T-cell (primary cell): ENCODE measurements around the gene TBC1D3E. TPM values are rescaled to one million over a fixed set of nuclear protein-coding genes. Genes with fewer than 3 reads are reported as not detected.
"Not testable (repeated sequence)": the region's sequence is repeated elsewhere in the genome, so short reads cannot be mapped to it uniquely, and the experiment has no call there.

Source experiments
- ATAC-seq, 4 experiments: fragments of 200-7000 bp in 3 of 4; fragments of 150-1000 bp in 1 of 4; cut with Tn5 transposase; replicated peaks in 1 of 4; 1 replicate in 3 of 4; 2 replicates in 1 of 4; pipeline ENCODE4 v1.10.0; 2021; ENCODE audit warnings: moderate library complexity in 3 of 4, mild to moderate bottlenecking in 2 of 4, moderate number of reproducible peaks in 1 of 4
- CTCF ChIA-PET, 2 donors: fragments of 300-600 bp; sonication (Branson Sonifier 250); formaldehyde crosslinking; loops; one replicate each; lab custom pipeline; 2022; ENCODE audit warnings: antibody characterized with exemption in 2 of 2; lab: Charles Lee
- POLR2A ChIA-PET, 2 donors: fragments of 300-600 bp; sonication (Branson Sonifier 250); formaldehyde crosslinking; loops; one replicate each; lab custom pipeline; 2022; ENCODE audit warnings: antibody characterized with exemption in 2 of 2; lab: Charles Lee
- DNase-seq, 35 experiments: peaks; one replicate each; pipeline versions ENCODE4 v3.0.0 to v3.0.0-alpha.2; 2013 to 2023
- H3K27ac ChIP-seq: one replicate; pipeline ENCODE4 v1.5.1; 2013; ENCODE audit warnings: low read length
- H3K27me3 ChIP-seq, 2 experiments: replicated peaks in 1 of 2; 1 replicate in 1 of 2; 2 replicates in 1 of 2; pipeline versions ENCODE4 v1.6.1 to v1.7.0; 2013; ENCODE audit warnings: low read length in 1 of 2, mixed read lengths in 1 of 2; ENCODE audit not compliant: control insufficient read depth in 2 of 2, insufficient read depth in 2 of 2; ENCODE audit errors: extremely low read depth in 1 of 2
- H3K36me3 ChIP-seq, 2 donors: 1 replicate in 1 of 2; 2 replicates in 1 of 2; pipeline versions ENCODE4 v1.6.1 to v1.7.0; 2013; ENCODE audit warnings: low read length in 1 of 2; ENCODE audit not compliant: control insufficient read depth in 2 of 2, insufficient read depth in 1 of 2; ENCODE audit errors: extremely low read depth in 1 of 2
- H3K4me1 ChIP-seq, 2 experiments: 1 replicate in 1 of 2; 2 replicates in 1 of 2; pipeline versions ENCODE4 v1.6.1 to v1.7.0; 2013; ENCODE audit warnings: low read length in 2 of 2, mixed read lengths in 1 of 2; ENCODE audit not compliant: insufficient read depth in 2 of 2, control insufficient read depth in 1 of 2; ENCODE audit errors: extremely low read depth in 1 of 2
- H3K4me3 ChIP-seq, 2 donors: 1 replicate in 1 of 2; 2 replicates in 1 of 2; pipeline versions ENCODE4 v1.5.1 to v1.7.0; 2013; ENCODE audit warnings: mild to moderate bottlenecking in 2 of 2, low read length in 1 of 2, moderate library complexity in 1 of 2; ENCODE audit not compliant: control insufficient read depth in 1 of 2; ENCODE audit errors: extremely low read depth in 1 of 2
- H3K9me3 ChIP-seq: 2 replicates; pipeline ENCODE4 v1.7.0; 2013
- H3K27ac Mint-ChIP-seq, 2 donors: one replicate each; pipeline ENCODE4 v1.8.0; 2020 to 2021; ENCODE audit warnings: mild to moderate bottlenecking in 2 of 2, mixed read lengths in 2 of 2
- H3K27me3 Mint-ChIP-seq, 2 donors: one replicate each; pipeline ENCODE4 v1.8.0; 2021 to 2022; ENCODE audit warnings: mixed read lengths in 2 of 2
- H3K36me3 Mint-ChIP-seq: one replicate; pipeline ENCODE4 v1.8.0; 2021; ENCODE audit warnings: mixed read lengths
- H3K4me1 Mint-ChIP-seq, 3 donors: one replicate each; pipeline ENCODE4 v1.8.0; 2020 to 2022; ENCODE audit warnings: mixed read lengths in 3 of 3, mild to moderate bottlenecking in 1 of 3
- H3K4me3 Mint-ChIP-seq, 3 donors: one replicate each; pipeline ENCODE4 v1.8.0; 2020 to 2022; ENCODE audit warnings: mild to moderate bottlenecking in 3 of 3, mixed read lengths in 3 of 3, moderate library complexity in 3 of 3
- H3K9me3 Mint-ChIP-seq, 3 donors: one replicate each; pipeline ENCODE4 v1.8.0; 2020 to 2022; ENCODE audit warnings: mixed read lengths in 3 of 3
- WGBS: methylation state at CpG from one replicate; pipeline ENCODE4 v1.1.5; 2013; ENCODE audit warnings: missing lambda C conversion rate; ENCODE audit not compliant: insufficient coverage; 5-methylcytosine and 5-hydroxymethylcytosine counted together
- total RNA-seq, 35 experiments: library from RNA in 6 of 35; stranded (reverse) in 6 of 35; fragments of 120-200 nt in 1 of 35; gene quantifications; one replicate each; pipeline versions ENCODE4 v1.2.1 to v1.2.4 and lab custom pipeline; 2013 to 2026

TBC1D3E gene
- total RNA-seq: not detected
- total RNA-seq (2013): 3.0 TPM
- 0 to 0.27 (median 0) reads per million in 29 experiments for total RNA-seq (lab: John Stamatoyannopoulos, UW)

GRCh38 chr17:38127651-38128050 is at the start of gene TBC1D3E:
Gene TBC1D3E, plus strand, starts transcription at chr17:38127951. Its CDS starts 1,545 bp downstream, at chr17:38129496.
- H3K9me3 Mint-ChIP-seq, H3K27me3 ChIP-seq, H3K4me1 Mint-ChIP-seq, H3K4me1 ChIP-seq, H3K4me3 ChIP-seq, ATAC-seq, H3K27ac ChIP-seq, CTCF ChIA-PET, H3K36me3 ChIP-seq, DNase-seq, H3K27me3 Mint-ChIP-seq, H3K9me3 ChIP-seq, H3K4me3 Mint-ChIP-seq, H3K27ac Mint-ChIP-seq, H3K36me3 Mint-ChIP-seq, POLR2A ChIA-PET: not testable (repeated sequence)
- WGBS: no CpG with 5 or more reads among the region's 9 CpGs

- H3K4me3 ChIP-seq, DNase-seq, H3K27ac Mint-ChIP-seq, ATAC-seq, H3K4me1 Mint-ChIP-seq, H3K36me3 ChIP-seq, H3K4me3 Mint-ChIP-seq, POLR2A ChIA-PET, H3K9me3 ChIP-seq, H3K36me3 Mint-ChIP-seq, H3K27ac ChIP-seq, H3K27me3 ChIP-seq, H3K9me3 Mint-ChIP-seq, CTCF ChIA-PET, H3K27me3 Mint-ChIP-seq, H3K4me1 ChIP-seq: not testable (repeated sequence)
- no CpG with 5 or more reads among the region's 1 CpG for WGBS
These were observed 40.4 kb upstream of the TBC1D3E start for GRCh38 chr17:38087344-38087743.

- H3K36me3 Mint-ChIP-seq, CTCF ChIA-PET, H3K4me1 Mint-ChIP-seq, H3K27me3 ChIP-seq, H3K27ac Mint-ChIP-seq, H3K4me3 ChIP-seq, POLR2A ChIA-PET, H3K9me3 Mint-ChIP-seq, DNase-seq, H3K4me1 ChIP-seq, ATAC-seq, H3K27me3 Mint-ChIP-seq, H3K36me3 ChIP-seq, H3K27ac ChIP-seq, H3K4me3 Mint-ChIP-seq, H3K9me3 ChIP-seq: not testable (repeated sequence)
- no CpG with 5 or more reads among the region's 10 CpGs for WGBS
These were observed 39.6 kb upstream of the TBC1D3E start for GRCh38 chr17:38088120-38088519.

- WGBS: no CpG with 5 or more reads among the region's 2 CpGs
- ATAC-seq: not testable (repeated sequence)
These were observed 33.6 kb upstream of the TBC1D3E start for GRCh38 chr17:38094059-38094694.

GRCh38 chr17:38099262-38099661 is 28.5 kb upstream of the TBC1D3E start:
- H3K27me3 ChIP-seq, H3K27ac ChIP-seq, H3K9me3 ChIP-seq, H3K4me3 ChIP-seq, H3K9me3 Mint-ChIP-seq, H3K4me3 Mint-ChIP-seq, POLR2A ChIA-PET, DNase-seq, H3K4me1 ChIP-seq, ATAC-seq, H3K27ac Mint-ChIP-seq, H3K27me3 Mint-ChIP-seq, CTCF ChIA-PET, H3K36me3 Mint-ChIP-seq, H3K4me1 Mint-ChIP-seq, H3K36me3 ChIP-seq: not testable (repeated sequence)
- no CpG with 5 or more reads among the region's 1 CpG for WGBS

More at GRCh38 chr17:38094059-38094694, 33.6 kb upstream of the TBC1D3E start:
- H3K4me1 Mint-ChIP-seq, H3K36me3 Mint-ChIP-seq, POLR2A ChIA-PET, CTCF ChIA-PET, H3K27ac Mint-ChIP-seq, H3K27me3 ChIP-seq, H3K4me3 ChIP-seq, H3K36me3 ChIP-seq, H3K27me3 Mint-ChIP-seq, H3K9me3 ChIP-seq, H3K4me3 Mint-ChIP-seq, H3K4me1 ChIP-seq, DNase-seq, H3K9me3 Mint-ChIP-seq, H3K27ac ChIP-seq: not testable (repeated sequence)

GRCh38 chr17:38119829-38120228 is 7.9 kb upstream of the TBC1D3E start:
- ATAC-seq: not testable (repeated sequence)
- WGBS: no CpG with 5 or more reads among the region's 1 CpG

GRCh38 chr17:38134860-38135259 is 7.1 kb downstream of the TBC1D3E start:
- H3K36me3 Mint-ChIP-seq: not testable (repeated sequence)
- WGBS: no CpG with 5 or more reads among the region's 16 CpGs

More at GRCh38 chr17:38119829-38120228, 7.9 kb upstream of the TBC1D3E start:
- CTCF ChIA-PET, H3K4me1 Mint-ChIP-seq, DNase-seq, H3K27me3 Mint-ChIP-seq, H3K36me3 ChIP-seq, H3K4me3 Mint-ChIP-seq, POLR2A ChIA-PET, H3K4me1 ChIP-seq, H3K27me3 ChIP-seq, H3K4me3 ChIP-seq, H3K9me3 Mint-ChIP-seq, H3K9me3 ChIP-seq, H3K36me3 Mint-ChIP-seq, H3K27ac ChIP-seq, H3K27ac Mint-ChIP-seq: not testable (repeated sequence)

More at GRCh38 chr17:38134860-38135259, 7.1 kb downstream of the TBC1D3E start:
- H3K4me3 ChIP-seq, H3K27me3 Mint-ChIP-seq, POLR2A ChIA-PET, H3K4me1 ChIP-seq, H3K27me3 ChIP-seq, H3K27ac Mint-ChIP-seq, ATAC-seq, H3K36me3 ChIP-seq, H3K4me1 Mint-ChIP-seq, H3K9me3 Mint-ChIP-seq, H3K4me3 Mint-ChIP-seq, H3K27ac ChIP-seq, CTCF ChIA-PET, H3K9me3 ChIP-seq: not testable (repeated sequence)
- peak in 5 of 35 experiments; percentile 0 to 12 (median 0) for DNase-seq
